Fibroblast of skin of abdomen (primary cell): ENCODE measurements around the gene GRM4.

Experiments used
- DNase-seq: peaks from one replicate; pipeline ENCODE4 v3.0.0-alpha.2; 2013

The GRM4 gene

DNA sequence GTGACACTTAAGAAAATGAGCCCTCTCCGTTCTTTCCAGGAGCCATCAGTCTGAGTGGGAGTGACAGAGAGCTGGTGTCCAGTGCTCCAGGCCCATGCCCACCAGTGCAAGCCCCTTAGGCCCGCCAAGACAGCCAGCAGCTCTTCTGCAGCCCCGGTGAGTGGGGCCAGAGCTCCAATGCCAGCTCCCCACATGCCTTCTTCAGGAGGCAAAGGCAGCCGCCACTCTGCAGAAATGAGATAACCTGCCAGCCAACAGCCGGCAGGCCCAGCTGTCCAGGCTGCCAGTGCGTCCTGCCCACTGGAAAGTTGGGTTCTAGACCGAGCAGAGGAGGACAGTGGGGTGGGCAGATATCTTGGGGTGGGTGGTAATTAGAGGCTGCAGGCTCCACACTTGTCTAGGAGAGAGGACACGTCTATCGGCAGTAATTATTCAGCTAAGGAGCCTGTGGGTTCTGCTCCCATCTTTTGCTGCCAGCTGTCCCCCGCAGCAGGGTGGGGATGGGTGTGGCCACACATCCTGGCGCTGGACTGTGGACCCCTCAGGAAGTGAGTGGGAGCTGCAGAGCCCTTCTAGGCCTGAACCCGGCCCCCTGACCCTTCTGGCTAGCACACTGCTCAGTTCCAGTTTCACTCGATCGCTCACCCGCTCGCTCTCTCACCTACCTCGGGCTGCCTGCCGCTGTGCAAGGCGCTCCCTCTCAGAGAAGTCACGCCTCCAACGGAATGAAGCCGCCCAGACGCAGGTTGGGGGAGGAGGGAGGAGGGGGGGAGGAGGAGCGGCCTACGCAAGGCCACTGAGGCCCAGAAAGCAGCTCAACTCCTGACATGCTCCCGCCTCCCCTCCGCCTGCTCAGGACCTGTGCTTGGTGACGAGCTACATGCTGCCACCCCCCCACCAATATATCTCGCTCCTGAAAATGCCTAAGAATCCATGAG, 3.6 kb downstream of the GRM4 start:
- DNase-seq = no peak

DNA sequence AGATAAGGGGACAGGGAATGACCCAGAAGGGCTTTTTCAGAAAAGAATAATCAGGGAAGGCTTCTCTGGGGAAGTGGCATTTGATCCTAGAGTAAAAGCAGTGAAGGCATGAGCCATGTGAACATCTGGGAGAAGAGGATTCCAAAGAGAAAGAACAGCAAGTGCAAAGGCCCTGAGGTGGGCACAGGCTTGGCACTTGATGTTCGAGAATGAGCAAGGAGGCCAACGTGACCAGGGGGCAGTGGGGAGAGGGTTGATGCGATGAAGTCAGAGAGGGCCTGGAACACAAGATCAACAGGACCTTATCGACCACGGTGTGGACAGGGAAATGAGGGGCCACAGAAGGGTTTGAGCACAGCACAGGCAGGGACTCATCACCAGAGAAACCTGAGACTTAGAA, 5.8 kb downstream of the GRM4 start:
- no peak for DNase-seq

DNA sequence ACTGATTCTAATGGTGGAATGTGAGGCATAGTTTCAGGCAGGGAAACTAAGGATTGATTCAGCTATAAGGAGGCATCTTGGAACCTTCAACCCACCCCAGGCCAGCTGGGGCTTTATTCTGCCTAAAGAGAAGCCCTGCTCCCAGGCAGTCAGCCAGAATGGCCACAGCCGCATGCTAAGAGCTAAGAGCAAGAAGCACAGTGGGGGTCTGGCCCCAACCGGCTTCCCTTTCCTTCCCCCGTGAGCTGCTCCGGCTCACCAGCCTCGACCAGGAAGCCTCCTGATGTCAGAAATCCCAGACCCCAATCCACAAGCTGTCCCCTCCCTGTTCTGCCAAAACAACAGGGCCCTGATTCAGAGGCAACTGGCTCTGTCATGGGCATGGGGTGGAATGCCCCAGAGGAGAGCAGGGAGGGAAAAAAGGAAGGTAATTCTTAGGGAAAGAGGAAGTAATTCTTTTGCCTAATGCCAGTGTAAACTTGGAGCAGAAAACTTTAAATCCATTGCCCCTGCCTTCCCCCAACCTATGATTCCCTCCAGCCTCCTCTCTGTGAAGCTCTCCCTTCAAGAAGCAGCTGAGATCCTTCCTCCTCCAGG, 6.9 kb downstream of the GRM4 start:
- no peak for DNase-seq

DNA sequence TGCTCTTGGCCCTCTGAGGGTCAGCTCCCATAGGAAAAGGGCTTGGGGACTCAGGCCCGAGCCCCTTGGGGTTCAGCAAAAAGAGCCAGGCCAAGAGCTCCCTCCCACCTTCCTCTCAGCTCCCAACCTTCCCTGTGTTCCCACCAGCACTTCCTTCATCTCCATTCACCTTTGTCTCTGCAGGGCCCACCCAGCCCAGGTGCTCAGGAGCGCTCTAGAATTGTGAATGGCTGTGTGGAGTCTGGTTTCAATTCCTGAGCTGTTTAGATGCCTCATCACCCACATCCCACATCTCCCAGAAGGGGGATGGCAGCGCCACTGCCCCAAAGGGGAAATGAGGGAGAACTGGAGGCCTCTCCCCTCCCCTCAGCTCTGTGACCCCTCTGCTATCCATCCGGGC, 7.7 kb downstream of the GRM4 start:
- no peak for DNase-seq

DNA sequence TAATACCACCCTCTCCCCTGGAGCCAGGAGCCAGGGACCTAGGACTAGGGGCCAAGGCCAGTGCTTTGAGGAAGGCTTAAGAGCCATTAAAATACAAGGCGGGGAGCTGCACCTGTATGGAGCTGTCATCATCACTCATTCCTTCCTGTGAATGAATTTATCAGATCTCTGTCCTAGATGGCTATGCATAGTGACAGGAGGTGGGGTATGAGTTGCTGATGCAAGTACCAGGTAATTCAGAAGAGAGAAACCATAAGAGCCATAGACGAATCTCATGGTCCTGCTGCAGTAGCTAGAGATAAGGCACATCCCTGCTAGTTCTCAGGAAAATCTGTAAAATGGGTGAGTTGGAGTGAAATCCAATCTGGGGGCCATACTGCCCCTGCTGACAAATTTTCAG, 10.3 kb downstream of the GRM4 start:
- no peak for DNase-seq

DNA sequence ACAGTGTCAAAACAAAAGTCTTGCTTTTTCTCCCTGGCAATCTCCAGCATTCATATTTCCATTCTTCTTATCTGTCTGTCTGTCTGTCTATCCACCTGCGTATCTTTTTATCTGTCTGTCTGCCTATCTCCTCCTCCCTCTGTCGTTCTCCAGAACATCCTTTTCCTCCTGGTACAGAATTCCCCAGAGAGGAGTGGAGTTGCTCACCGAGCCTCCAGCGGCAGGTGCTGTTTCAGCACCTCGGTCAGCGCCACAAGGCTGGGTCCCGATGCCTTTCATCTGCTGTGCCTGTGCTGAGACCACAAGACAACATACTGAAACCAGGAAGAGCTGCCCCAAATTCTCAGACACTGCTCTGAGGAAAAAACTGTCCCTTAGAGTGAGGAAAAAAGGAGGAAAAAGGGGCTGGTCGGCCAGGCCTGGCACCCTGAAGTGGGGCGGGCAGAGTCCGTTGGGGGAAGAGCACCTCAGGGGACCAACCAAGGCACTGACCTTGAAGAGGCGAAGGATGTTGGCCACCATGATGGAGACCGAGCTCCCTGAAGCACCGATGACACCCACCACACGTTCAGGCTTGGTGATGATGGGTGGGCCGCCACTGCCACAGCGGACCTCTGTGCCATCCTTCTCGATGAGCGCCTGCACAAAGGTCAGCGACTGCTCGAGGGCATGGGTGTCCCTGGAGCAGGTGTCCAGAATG, 13.3 kb downstream of the GRM4 start:
- DNase-seq = peak; percentile 31

DNA sequence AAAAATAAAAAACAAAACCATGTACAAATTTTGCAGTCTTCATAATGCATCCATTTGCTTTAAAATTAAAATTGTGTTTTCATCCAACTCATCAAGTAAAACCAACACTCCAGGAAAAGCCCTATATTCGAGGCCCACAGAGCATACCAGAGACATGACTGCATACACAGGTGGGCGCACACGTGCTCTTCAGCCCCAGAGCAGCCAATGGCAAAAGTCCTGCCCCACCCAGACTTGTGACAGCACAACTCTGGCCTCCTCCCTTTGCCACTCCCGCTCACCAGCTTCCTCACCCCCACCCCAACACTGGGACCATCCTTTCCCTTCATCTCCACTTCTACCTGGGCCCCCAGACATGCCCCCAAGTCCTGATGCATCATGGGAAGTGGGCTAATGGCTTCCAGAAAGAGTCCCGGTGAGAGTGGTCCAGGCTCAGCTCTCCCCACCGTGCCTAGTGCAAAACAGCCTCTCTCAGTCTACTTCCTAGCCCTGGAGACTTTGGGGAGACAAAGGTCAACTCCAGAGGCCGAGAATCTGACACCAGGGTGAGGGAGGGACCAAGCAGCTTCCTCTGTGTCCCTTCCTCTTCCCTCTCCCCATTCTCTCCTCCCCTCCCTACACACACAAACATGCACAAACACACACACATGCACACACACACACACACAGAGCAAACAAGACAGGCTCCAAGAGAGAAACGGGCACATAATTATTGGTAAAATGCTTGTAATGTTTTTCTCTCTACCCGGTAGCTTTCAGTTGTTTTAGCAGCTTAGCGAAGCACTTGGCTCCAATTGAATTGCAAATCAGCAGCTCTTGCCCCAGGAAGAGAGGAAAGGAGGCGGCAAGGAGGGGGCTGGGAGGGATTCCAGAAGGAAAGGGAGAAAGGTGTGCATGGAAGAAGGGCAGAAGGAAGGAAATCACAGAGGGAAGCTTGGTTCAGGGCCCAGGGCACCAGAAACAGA, 14.3 kb downstream of the GRM4 start:
- DNase-seq = no peak

DNA sequence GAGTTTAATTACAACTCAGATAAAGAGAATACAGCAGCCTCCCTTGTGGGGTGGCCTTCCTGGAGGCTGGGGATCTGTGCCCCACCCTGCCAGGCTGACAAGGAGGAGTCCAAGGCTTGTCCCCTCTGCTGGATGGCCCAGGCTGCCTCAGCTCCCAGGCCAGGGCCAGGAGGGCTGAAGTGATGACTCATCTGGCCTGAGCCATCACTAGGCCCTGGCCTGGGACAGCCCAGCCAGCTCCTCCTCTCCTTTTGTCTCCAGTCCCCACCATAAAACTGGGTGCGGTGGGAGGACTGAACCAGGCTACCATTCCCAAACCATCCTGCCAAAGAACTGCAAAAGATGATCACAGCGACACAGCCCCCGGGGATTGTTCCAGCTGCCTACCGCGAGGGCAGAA, 15.0 kb downstream of the GRM4 start:
- no peak for DNase-seq

DNA sequence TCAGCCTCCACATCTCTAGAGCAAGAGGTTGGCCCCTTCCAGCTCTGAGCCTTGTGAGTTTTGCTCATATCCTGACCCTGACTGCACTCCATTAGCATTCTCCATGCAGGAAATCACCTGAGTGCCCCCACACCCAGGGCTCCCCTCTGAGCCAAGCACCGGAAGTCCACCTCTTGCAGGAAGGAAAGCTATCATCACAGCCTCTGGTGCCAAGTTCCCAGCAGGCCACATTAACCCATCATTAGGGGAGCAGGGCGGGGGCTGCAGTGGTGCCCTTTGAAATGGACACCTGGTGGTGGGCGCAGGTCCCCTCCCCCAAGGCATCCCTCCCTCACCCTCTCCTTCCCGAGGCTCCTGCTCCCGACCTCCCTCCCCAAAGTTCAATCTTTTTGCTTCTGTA, 16.1 kb downstream of the GRM4 start:
- no peak for DNase-seq

DNA sequence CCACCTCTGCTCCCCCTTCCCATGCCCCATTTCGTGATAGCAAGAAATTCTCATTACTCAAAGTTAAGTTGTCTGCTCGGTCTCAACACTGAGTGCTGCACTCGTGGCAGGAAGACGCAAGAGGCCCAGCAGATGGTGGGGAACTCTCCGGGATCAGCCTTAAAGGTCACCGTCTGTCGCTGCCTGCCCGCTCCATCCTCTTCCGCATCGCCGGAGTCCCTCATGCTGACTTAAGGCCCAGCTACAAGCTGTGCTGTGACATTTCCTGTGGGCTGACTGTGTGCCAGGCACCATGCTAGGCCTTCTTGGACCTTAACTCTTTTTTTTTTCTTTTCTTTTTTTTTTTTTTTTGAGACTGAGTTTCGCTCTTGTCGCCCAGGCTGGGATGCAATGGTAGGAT, 17.8 kb downstream of the GRM4 start:
- DNase-seq = no peak

DNA sequence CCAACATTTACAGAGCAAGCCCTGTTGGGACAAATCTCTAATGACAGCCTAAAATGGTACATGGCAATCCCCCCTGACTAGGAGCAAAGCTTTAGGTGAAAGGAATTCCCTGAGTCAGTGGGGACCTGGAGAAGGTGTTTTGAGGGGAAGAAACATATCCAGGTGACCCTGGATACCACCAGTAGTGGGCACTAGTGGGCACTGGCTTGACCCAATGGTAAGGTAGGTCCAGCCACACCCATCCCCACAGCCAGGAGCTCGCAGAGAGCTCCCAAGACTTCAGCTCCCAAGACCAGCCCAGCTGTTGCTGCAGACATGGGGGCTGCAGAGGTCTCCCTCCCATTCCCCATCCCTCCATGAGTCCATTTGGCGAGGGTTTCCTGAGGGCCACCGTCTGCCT, 19.5 kb downstream of the GRM4 start:
- no peak for DNase-seq

DNA sequence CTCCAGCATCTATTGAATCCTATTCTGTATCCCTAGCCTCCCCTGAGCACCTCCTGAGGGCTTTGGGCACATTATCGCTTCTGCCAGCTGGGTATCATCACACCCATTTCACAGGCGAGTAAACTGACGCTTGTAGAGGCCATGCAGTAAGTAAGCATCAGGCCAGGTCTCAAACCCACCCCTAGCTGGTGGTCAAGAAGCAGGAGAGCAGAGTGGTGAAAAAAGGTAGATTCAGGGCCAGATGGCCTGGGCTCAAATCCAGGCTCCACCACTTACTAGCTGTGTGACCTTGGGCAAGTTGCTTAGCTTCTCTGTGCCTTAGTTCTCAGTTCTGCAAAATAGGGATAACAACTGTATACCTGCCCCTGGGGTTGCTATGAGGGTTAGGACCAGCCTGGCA, 19.9 kb downstream of the GRM4 start:
- no peak for DNase-seq

DNA sequence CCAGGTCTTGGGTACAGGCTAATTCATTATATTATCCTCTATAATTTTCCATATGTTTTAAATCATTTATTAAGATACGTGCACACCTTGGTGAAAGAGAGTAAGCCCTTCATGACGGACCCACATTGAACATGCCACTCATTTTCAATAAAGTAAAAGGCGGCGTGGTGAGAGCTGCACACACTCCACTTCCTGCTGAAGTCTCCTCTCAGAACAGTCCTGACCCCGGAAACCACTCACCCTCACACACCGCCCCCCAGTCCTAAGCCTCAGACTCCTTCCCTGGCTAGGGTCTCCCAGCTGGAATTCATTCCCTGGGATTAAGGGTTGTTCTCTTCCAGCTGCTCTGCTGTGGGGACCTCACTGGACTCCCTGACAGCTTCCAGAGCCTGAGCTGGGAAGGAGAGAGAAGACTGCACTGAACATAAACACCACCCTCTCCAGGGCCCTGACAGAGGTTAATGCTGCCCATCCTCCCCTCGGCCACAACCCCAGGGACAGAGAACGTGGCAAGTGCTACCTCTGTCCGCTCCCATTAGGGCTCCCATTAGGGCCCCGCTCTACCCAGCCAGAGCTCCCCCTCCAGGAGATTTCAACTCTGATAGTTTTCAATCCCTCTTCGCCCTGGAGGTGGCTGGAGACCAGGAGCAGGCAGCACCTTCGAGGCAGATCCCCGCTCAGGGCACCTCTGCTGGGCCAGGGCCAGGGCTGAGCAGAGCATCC, 24.8 kb downstream of the GRM4 start:
- DNase-seq = no peak

DNA sequence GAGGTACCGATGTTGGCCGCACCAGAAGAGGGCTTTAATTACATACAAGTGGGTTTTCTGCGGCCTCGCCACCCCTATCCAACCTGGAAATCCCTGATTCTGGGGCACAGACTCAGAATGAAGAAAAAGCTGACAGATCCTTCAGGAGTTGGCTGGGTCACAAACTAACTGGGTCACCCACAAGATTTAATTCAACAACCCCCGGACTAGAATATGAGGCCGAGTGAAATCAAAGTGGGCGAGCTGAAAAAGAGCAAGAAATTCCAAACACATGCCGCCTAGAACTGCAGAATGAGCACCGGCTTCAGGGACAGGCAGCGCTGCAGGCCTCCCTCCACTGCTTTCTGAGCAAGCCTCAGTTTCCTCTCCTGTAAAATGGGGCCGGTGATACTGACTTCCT, 30.0 kb downstream of the GRM4 start:
- no peak for DNase-seq

DNA sequence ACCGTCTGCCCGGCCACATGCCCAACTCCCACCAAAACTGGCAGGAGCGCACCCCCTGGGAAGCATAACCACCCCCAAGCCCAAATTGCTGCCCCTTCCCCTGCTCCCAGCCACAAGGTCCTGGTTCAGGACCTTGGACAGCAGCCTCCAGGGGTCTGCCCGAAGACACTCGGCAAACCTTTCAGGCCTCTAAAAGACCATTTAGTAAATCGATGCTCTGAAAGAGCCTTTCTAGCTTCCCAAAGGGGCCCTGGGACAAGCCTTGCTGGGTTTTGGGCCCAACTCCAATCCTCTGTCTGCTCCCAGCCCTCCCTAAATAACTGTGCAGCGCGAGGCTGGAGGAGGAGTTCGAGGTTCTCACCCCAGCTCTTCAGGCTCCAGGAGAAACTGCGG, 30.5 kb downstream of the GRM4 start:
- DNase-seq = peak; percentile 9

DNA sequence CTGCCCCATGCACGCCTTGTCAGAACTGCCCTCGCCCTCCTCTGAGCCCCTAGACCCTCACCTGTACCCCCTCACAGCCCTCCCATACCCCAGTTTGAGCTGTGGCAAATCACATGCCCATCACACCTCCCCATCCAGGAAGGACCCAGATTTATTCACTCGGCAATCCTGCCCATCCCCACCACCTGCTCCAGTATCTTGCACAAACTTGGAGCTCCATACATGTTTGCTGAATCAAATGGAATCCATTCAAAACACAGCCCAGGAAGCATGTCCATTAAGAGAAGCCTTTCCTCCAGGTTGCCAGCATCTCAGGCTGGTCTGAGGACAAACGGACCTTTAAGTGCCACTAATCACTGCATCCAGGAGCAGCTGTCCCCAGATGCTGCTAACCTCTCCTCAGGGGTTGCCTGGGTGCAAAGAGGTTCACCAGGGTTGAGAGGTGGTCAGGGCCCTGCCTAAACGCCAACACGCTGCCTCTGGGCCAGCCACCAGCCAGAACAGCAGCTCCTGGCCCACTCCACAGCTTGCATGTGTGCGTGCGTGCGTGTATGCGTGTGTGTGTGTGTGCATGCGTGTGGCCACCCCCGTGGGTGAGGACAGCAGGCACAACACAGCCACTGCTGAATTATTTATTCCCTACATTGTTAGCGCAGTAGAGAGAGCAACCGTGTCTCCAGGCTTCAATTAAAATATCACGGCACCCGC, 31.0 kb downstream of the GRM4 start:
- no peak for DNase-seq

DNA sequence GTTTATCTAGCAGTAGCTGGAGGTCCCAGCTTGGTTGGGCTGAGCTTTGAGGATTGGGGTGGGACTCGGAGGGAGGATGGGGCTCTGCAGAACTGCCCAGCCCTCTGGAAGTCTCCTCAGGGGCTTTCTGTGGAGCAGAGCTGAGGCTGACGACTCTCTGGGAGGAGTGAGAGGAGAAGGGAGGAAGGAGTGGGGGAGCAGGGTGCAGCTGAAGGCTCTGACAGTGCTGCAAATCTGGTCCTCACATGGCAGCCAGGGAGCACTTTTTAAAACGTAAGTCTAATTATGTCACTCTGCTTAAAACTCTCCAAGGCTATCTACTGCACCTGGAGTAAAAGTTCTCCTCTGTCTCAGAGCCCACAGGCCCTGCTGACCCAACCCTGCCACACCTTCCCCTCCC, 32.4 kb downstream of the GRM4 start:
- DNase-seq = no peak

DNA sequence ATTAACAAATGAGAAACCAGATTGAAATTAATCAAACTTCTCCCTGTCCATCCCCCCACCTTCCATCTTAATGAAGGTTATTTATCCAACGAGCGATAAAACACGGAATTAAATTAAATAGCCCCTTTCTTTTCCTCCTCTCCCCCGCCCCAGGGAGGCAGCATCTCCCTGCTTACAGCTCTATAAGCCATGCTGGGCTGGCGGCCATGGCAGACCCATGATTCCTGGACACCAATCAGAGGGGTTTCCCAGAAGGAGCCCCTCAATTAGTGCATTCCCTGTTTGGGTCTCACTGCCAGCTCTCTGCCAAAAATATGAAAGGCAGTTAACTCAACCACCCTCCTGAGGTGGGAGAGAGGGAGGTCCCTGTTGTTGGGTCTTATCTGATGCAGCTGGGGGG, 33.8 kb downstream of the GRM4 start:
- no peak for DNase-seq

DNA sequence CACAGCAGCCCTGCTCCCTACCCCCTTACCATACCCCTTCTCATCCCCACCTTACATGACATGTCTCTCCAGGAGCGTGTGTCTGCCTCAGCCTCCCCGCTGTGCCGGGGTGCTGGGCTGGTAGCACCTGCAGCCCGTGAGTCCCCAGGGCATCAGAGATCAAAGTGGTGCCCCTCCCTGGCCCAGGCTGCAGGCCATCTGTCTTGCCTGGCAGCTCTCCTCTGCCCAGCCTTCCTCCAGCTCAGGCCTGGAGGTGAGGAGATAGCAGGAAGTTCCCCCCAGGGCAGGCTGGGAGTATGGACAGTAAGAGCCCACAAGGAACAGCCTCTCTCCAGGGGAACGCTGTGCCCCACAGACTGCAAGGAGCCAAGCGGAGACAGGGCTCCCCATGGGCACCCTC, 35.3 kb downstream of the GRM4 start:
- no peak for DNase-seq

DNA sequence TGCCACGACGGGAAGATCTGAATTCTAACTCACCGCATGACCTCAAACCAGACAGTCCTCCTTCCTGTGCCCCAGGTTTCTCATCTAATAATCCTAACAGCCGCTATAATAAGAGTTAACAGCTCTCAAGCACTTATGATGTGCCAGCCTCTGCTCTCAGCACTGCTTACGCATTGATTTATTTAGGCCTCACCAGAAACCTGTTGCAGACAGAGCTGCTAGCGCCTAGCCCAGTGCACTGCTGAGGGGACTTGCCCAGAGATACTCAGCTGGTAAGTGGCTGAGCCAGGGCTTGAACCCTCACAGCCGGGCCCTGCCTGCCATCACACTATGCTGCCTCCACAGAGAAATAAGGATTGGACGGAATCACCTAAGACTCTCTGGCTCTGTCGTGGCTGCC, 37.7 kb downstream of the GRM4 start:
- DNase-seq = no peak

DNA sequence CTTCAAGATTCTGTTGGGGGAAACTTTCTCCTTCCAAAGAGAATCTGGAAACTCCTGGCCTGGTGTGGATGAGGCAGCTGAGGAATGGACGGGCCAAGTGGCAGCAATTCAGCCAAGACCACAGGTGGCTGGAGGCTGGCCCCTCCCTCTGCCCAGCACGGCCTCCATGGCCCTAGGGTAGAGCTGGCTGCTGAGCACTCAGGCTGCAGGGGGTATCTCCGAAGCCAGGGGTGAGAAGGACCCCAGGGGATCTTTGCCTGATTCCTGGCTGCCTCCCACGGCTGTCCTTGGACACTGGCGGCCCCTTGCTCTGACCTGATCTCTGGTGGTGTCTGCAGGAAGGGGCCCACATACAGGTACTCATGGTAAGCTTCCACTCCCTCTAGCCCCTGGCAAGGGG, 39.0 kb downstream of the GRM4 start:
- DNase-seq = no peak
